Ovary (tissue), 9 donors: Measurements from ENCODE around the gene MAD1L1. TPM values are rescaled to one million over a fixed set of nuclear protein-coding genes. Genes with fewer than 3 reads are reported as not detected.

Source experiments
- DNase-seq, 5 donors: peaks; one replicate each; pipeline ENCODE4 v3.0.0-alpha.2; 2019 to 2020
- H3K27ac ChIP-seq, 2 donors: fragments of 200-600 bp; one replicate each; pipeline versions ENCODE4 v1.5.1 to v1.8.0; 2019 to 2022
- H3K27me3 ChIP-seq: fragments of 200-600 bp; one replicate; pipeline ENCODE4 v1.8.0; 2022
- H3K36me3 ChIP-seq: fragments of 200-600 bp; sonication (generic); one replicate; pipeline ENCODE4 v1.5.1; 2019
- H3K4me1 ChIP-seq: one replicate; pipeline ENCODE4 v1.8.1; 2013; ENCODE audit warnings: mild to moderate bottlenecking, moderate library complexity; ENCODE audit not compliant: insufficient read depth
- H3K4me3 ChIP-seq: fragments of 200-600 bp; sonication (generic); one replicate; pipeline ENCODE4 v1.5.1; 2017
- H3K9me3 ChIP-seq, 2 donors: fragments of 200-600 bp in 1 of 2; sonication (generic) in 1 of 2; one replicate each; pipeline versions ENCODE4 v1.5.1 to v1.8.1; 2013 to 2019; ENCODE audit warnings: mild to moderate bottlenecking in 1 of 2, moderate library complexity in 1 of 2
- EP300 ChIP-seq: sonication (generic); formaldehyde crosslinking; IDR thresholded peaks from one replicate; pipeline ENCODE4 v1.6.1; 2017; ENCODE audit warnings: antibody characterized with exemption
- POLR2A ChIP-seq: fragments of 450-650 bp; IDR thresholded peaks from one replicate; pipeline ENCODE4 v1.6.1; 2017; ENCODE audit warnings: antibody characterized with exemption, mild to moderate bottlenecking, moderate library complexity
- WGBS, 3 donors: extraction: QIAGEN DNeasy Blood & Tissue Kit in 1 of 3; methylation state at CpG; one replicate each; pipeline versions ENCODE4 v1.1.5 to v1.1.7; 2013 to 2017; 5-methylcytosine and 5-hydroxymethylcytosine counted together
- intact Hi-C, 4 donors: fragments of 100-400 bp; cut with DNase I; formaldehyde crosslinking; loops; one replicate each; pipeline versions ENCODE4 v1.11.0 to v1.15.1; 2022 to 2023
- polyA plus RNA-seq, 2 donors: library from polyadenylated mRNA; stranded (reverse); fragments of 200-250 nt in 1 of 2; fragments of 350-450 nt in 1 of 2; fragmentation: Illumina TruSeq in 1 of 2; extraction: RNeasy Lipid Tissue Mini Kit (QIAGEN cat#74804) in 1 of 2; gene quantifications; one replicate each; pipeline ENCODE4 v1.2.3, GENCODE V29; 2013 to 2014
- total RNA-seq, 7 donors: library from RNA; depleted of rRNA in 2 of 7; stranded (reverse); fragments of >200 nt in 2 of 7; fragmentation: NEBNext Ultra II Directional in 3 of 7; extraction: Animal tissue kit (Norgen Biotek cat#: 25700) in 3 of 7; gene quantifications; one replicate each; pipeline versions ENCODE4 v1.1.0 to v1.2.4, GENCODE V29; 2016 to 2023
- TF ChIP-seq, protein P1 (sequence below), 3 donors: fragments of 450-650 bp in 2 of 3; fragments of 200-600 bp in 1 of 3; IDR thresholded peaks; one replicate each; pipeline versions ENCODE4 v1.5.1 to v1.8.0; 2016 to 2022; ENCODE audit warnings: antibody characterized with exemption in 3 of 3, mild to moderate bottlenecking in 1 of 3
- donor health status: DM: no; HTN: no; CAD: no; lungs with moderate emphysema.
- donor health status: DM: no; HTN: no; CAD: no.
- donor health status: Bipolar disorder and iron deficiency.
- donor health status: DM: yes; HTN: yes; CAD: no.
- donor health status: DM: no; HTN: no; CAD: no.
- donor health status: DM: yes; HTN: yes; CAD: no.

MAD1L1 gene
- total and polyA plus RNA-seq, 9 donors: 5.9 to 36.6 (median 22.8) TPM

DNA sequence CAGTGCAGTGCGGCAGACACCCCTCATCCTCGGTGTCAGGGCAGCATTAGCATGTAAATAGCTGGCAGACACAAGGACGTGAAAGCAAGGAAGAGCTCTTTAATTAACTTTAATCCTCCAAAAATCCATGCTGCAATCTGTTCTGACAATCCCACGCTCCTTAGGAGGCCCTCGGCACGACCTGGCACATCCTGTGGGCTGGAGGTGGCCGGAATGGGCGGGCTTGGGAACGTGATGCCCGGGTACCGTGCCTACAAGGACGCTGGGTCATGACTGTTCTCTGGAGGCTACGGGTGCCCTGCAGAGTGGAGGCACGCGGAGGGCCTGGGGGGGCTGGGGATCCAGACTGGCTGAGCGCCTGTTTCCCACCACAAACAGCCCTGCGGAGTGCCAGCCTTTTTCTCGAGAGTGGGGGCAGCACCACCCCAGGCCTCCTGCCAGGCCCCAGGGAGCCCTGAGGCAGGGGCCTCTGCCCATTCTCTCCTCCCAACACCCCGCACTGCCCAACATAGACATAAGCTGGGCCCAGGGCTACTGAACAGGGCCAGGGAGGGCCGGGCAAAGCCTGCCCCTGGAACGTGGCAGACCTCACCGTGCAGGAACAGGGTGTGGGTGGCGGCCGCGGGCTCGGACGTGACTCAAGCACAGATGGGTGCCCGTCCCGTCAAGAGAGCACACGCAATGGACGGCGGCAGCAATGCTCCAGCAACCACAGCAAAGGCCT, 189.3 kb downstream of the MAD1L1 start:
- no peaks in the 10 kb centered on the region for H3K9me3 ChIP-seq
- intact Hi-C loops: no loop called here
- peak in 2 of 5 donors; percentile 10 to 18 for DNase-seq
- H3K27me3 ChIP-seq: no peaks in the 10 kb centered on the region
- no peaks in the 10 kb centered on the region for H3K36me3 ChIP-seq
- TF ChIP-seq, protein P1, sequence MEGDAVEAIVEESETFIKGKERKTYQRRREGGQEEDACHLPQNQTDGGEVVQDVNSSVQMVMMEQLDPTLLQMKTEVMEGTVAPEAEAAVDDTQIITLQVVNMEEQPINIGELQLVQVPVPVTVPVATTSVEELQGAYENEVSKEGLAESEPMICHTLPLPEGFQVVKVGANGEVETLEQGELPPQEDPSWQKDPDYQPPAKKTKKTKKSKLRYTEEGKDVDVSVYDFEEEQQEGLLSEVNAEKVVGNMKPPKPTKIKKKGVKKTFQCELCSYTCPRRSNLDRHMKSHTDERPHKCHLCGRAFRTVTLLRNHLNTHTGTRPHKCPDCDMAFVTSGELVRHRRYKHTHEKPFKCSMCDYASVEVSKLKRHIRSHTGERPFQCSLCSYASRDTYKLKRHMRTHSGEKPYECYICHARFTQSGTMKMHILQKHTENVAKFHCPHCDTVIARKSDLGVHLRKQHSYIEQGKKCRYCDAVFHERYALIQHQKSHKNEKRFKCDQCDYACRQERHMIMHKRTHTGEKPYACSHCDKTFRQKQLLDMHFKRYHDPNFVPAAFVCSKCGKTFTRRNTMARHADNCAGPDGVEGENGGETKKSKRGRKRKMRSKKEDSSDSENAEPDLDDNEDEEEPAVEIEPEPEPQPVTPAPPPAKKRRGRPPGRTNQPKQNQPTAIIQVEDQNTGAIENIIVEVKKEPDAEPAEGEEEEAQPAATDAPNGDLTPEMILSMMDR (IDR thresholded peaks at IDR 0.05): no peak
- TF ChIP-seq EP300 (no peak), POLR2A (no peak)
- 93 to 96% (median 93%) methylated on average over 32 of the region's 32 CpGs for WGBS, 3 donors
- no peak overlapping the region for H3K27ac ChIP-seq
- no peaks in the 10 kb centered on the region for H3K4me1 ChIP-seq
- H3K4me3 ChIP-seq: no peak overlapping the region

GRCh38 chr7:2042650-2043049, 190.1 kb downstream of the MAD1L1 start:
- intact Hi-C loops: no loop called here
- DNase-seq: peak in 2 of 5 donors; percentile 9 to 14
- H3K36me3 ChIP-seq: no peaks in the 10 kb centered on the region

DNA sequence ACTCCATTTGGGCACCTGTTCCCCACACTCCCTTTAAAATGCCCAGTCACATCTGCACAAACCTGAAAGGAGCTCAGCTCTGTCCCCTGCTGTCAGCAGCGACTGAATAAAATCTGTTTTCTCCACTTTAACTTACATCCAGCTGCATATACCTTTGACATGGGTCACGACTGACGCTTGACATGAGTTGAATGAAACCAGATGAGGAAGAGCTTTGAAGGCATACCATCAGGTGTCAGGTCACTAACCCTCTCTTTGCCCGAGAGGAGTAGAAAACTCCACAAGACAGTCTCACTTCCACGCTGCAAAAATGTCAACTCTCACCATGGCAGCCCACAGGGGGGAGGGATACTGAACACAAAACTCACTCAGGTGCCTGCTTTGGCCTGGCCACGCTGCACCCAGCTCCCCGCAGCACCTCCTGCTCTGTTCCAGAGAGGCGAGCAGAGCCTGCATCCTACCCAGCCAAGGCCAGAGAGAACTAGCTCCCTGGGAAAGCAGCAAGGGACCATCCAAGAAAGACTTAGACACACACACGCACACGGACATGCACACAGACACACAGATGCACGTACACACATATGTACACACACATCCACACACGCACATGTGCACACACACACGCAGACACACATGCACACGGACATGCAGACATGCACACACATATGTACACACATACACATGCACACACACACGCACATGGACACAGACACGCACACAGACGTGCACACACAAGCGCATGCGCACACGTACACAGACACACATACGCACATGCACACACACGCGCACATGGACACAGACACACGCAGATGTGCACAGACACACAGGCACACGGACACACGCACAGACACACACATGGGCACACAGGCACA, 191.0 kb downstream of the MAD1L1 start:
- Histone ChIP-seq H3K27me3 (no peaks in the 10 kb centered on the region), H3K9me3 (no peaks in the 10 kb centered on the region), H3K36me3 (no peaks in the 10 kb centered on the region), H3K27ac (no peak overlapping the region), H3K4me3 (no peak overlapping the region), H3K4me1 (peaks cover 6% of the 10 kb centered on the region)
- no peak for TF ChIP-seq POLR2A
- TF ChIP-seq, protein P1 (IDR thresholded peaks at IDR 0.05): no peak
- no peak for TF ChIP-seq EP300
- WGBS, 3 donors: 95 to 97% (median 96%) methylated on average over 26 of the region's 26 CpGs
- DNase-seq: peak in 2 of 5 donors; percentile 3 to 19
- intact Hi-C loops: no loop called here

More at GRCh38 chr7:2042650-2043049, 190.1 kb downstream of the MAD1L1 start:
- 91 to 95% (median 94%) methylated on average over 15 of the region's 15 CpGs for WGBS, 3 donors
- Histone ChIP-seq H3K27ac (no peak overlapping the region), H3K4me3 (no peak overlapping the region), H3K4me1 (no peaks in the 10 kb centered on the region), H3K9me3 (no peaks in the 10 kb centered on the region), H3K27me3 (no peaks in the 10 kb centered on the region)
- TF ChIP-seq, protein P1 (IDR thresholded peaks at IDR 0.05): no peak
- TF ChIP-seq EP300 (no peak), POLR2A (no peak)

GRCh38 chr7:2040893-2041270, 191.9 kb downstream of the MAD1L1 start:
- Histone ChIP-seq H3K4me3 (no peak overlapping the region), H3K36me3 (no peaks in the 10 kb centered on the region), H3K4me1 (peaks cover 6% of the 10 kb centered on the region), H3K27me3 (no peaks in the 10 kb centered on the region), H3K27ac (no peak overlapping the region), H3K9me3 (no peaks in the 10 kb centered on the region)
- TF ChIP-seq, protein P1 (IDR thresholded peaks at IDR 0.05): no peak
- no peak for TF ChIP-seq EP300
- TF ChIP-seq POLR2A: no peak
- peak in 1 of 5 donors; percentile 1 for DNase-seq
- WGBS, 3 donors: 88 to 91% (median 91%) methylated on average over 6 of the region's 6 CpGs
- intact Hi-C loops: no loop called here
